ENCODE results near the gene MCC. TPM values are rescaled to one million over a fixed set of nuclear protein-coding genes. Genes with fewer than 3 reads are reported as not detected.

MCC gene
- total RNA-seq, 6 donors from 2014 or later: 12.1 to 67.1 (median 21.3) TPM

GRCh38 chr5:113090336-113091106 lies 397.7 kb downstream of the MCC start:
- WGBS, 2 donors: 53 to 66% methylated on average over 11 of the region's 11 CpGs
- TF ChIP-seq CTCF (IDR thresholded peaks at IDR 0.05) (no peak), EP300 (IDR thresholded peaks at IDR 0.05) (no peak), POLR2A (IDR thresholded peaks at IDR 0.05) (no peak)
- no peak overlapping the region for H3K27ac ChIP-seq

GRCh38 chr5:113089653-113090335 lies 398.5 kb downstream of the MCC start:
- WGBS, 2 donors: 65 to 75% methylated on average over 6 of the region's 6 CpGs
- no peak for DNase-seq

More at GRCh38 chr5:113090336-113091106, 397.7 kb downstream of the MCC start:
- DNase-seq (no peak), ATAC-seq (ENCODE audit: low FRiP score in 2 of 2) (no peak)
- Histone ChIP-seq H3K4me1 (peaks cover 0 to 7% (median 5%) of the 10 kb centered on the region in 4 donors), H3K27me3 (no peaks in the 10 kb centered on the region), H3K36me3 (no peaks in the 10 kb centered on the region), H3K9me3 (no peaks in the 10 kb centered on the region), H3K4me3 (no peak overlapping the region)

GRCh38 chr5:113087976-113088514 lies 400.2 kb downstream of the MCC start:
- Histone ChIP-seq H3K27me3 (no peaks in the 10 kb centered on the region), H3K27ac (no peak overlapping the region), H3K4me1 (peaks cover 0 to 7% (median 5%) of the 10 kb centered on the region in 4 donors), H3K4me3 (no peak overlapping the region), H3K9me3 (no peaks in the 10 kb centered on the region), H3K36me3 (peaks cover 0 to 9% (median 2%) of the 10 kb centered on the region in 4 donors)
- TF ChIP-seq POLR2A (IDR thresholded peaks at IDR 0.05) (no peak), POLR2AphosphoS5 (IDR thresholded peaks at IDR 0.05) (no peak), EP300 (IDR thresholded peaks at IDR 0.05) (no peak), CTCF (IDR thresholded peaks at IDR 0.05) (no peak)
- DNase-seq: no peak
- ATAC-seq (ENCODE audit: low FRiP score in 2 of 2): no peak
- WGBS, 2 donors: 76 to 87% methylated on average over 5 of the region's 5 CpGs

More at GRCh38 chr5:113089653-113090335, 398.5 kb downstream of the MCC start:
- Histone ChIP-seq H3K9me3 (no peaks in the 10 kb centered on the region), H3K27ac (no peak overlapping the region), H3K36me3 (no peaks in the 10 kb centered on the region), H3K4me3 (no peak overlapping the region), H3K4me1 (peaks cover 0 to 7% (median 5%) of the 10 kb centered on the region in 4 donors), H3K27me3 (no peaks in the 10 kb centered on the region)
- TF ChIP-seq POLR2A (IDR thresholded peaks at IDR 0.05) (no peak), CTCF (IDR thresholded peaks at IDR 0.05) (no peak), POLR2AphosphoS5 (IDR thresholded peaks at IDR 0.05) (no peak), EP300 (IDR thresholded peaks at IDR 0.05) (no peak)
- ATAC-seq (ENCODE audit: low FRiP score in 2 of 2): no peak

GRCh38 chr5:113085880-113086409 lies 402.3 kb downstream of the MCC start:
- no peak for DNase-seq
- no peak overlapping the region for H3K27ac ChIP-seq
- no peaks in the 10 kb centered on the region for H3K27me3 ChIP-seq
- no peak for TF ChIP-seq POLR2A (IDR thresholded peaks at IDR 0.05)
- TF ChIP-seq POLR2AphosphoS5 (IDR thresholded peaks at IDR 0.05): no peak
- no peak for TF ChIP-seq CTCF (IDR thresholded peaks at IDR 0.05)
- no peak for TF ChIP-seq EP300 (IDR thresholded peaks at IDR 0.05)
- no peak for ATAC-seq (ENCODE audit: low FRiP score in 2 of 2)
- H3K36me3 ChIP-seq: peaks cover 0 to 22% (median 2%) of the 10 kb centered on the region in 4 donors
- WGBS, 2 donors: 85 to 91% methylated on average over 7 of the region's 7 CpGs
- H3K9me3 ChIP-seq: no peaks in the 10 kb centered on the region
- H3K4me3 ChIP-seq: no peak overlapping the region
- H3K4me1 ChIP-seq: peaks cover 0 to 7% (median 4%) of the 10 kb centered on the region in 4 donors

Measured in upper lobe of left lung (tissue), 6 donors.